ENCODE data around the gene CHCHD10. TPM values are rescaled to one million over a fixed set of nuclear protein-coding genes. Genes with fewer than 3 reads are reported as not detected.

CHCHD10 gene
- total and polyA plus RNA-seq, 2 of the 4 experiments (the other 2 are of a cell fraction) = 2.2 to 11.2 TPM

GRCh38 chr22:23744001-23744400 lies 23.8 kb downstream of the CHCHD10 start:
- Histone ChIP-seq H3K4me1 (ENCODE audit: control insufficient read depth, insufficient read depth, low read length) (no peaks in the 10 kb centered on the region), H2AK9ac (replicated peaks; ENCODE audit: low read depth, low read length, poor library complexity) (no peak overlapping the region), H3K27me3 (ENCODE audit: control insufficient read depth, insufficient read depth, low read length) (no peaks in the 10 kb centered on the region), H4K5ac (ENCODE audit: low read depth, low read length) (no peak overlapping the region), H3K23ac (ENCODE audit: low read depth, low read length) (no peak overlapping the region), H3K18ac (ENCODE audit: low read depth, low read length) (no peak overlapping the region), H3K4ac (ENCODE audit: low read depth, low read length) (no peak overlapping the region), H4K8ac (ENCODE audit: low read depth in 2 of 2, low read length in 2 of 2) (no peak overlapping the region), H4K91ac (ENCODE audit: insufficient read depth, low read depth, low read length) (no peak overlapping the region), H3K14ac (replicated peaks; ENCODE audit: low read depth, low read length) (no peak overlapping the region), H2BK5ac (ENCODE audit: low read depth, low read length, poor library complexity, severe bottlenecking) (no peak overlapping the region), H3K9ac (ENCODE audit: low read depth, low read length) (no peak overlapping the region), H3K36me3 (ENCODE audit: control insufficient read depth, insufficient read depth, low read length) (peaks cover 31% of the 10 kb centered on the region), H3K79me1 (ENCODE audit: low read depth in 1 of 2, low read length in 2 of 2) (peaks cover 4 to 17% of the 10 kb centered on the region in 2 experiments; a peak in 2 of 4 replicates), H3K9me3 (ENCODE audit: control insufficient read depth, insufficient read depth, low read length) (peaks cover 4% of the 10 kb centered on the region; the same call in 1 of the 2 replicates), H4K20me1 (ENCODE audit: insufficient read depth, low read length) (no peaks in the 10 kb centered on the region), H3K27ac (ENCODE audit: insufficient read depth, low read length) (no peak overlapping the region), H2BK15ac (ENCODE audit: low read depth, low read length) (no peak overlapping the region), H2BK120ac (ENCODE audit: low read depth, low read length) (no peak overlapping the region), H3K4me3 (ENCODE audit: insufficient read depth, low read depth, low read length) (no peak overlapping the region), H3K4me2 (ENCODE audit: low read depth, low read length) (no peak overlapping the region), H3K9me1 (ENCODE audit: insufficient read depth, low read length) (peaks cover 5% of the 10 kb centered on the region; the same call in 1 of the 2 replicates), H2AFZ (replicated peaks; ENCODE audit: low read length, poor library complexity) (no peak overlapping the region), H2BK20ac (ENCODE audit: low read depth, low read length) (no peak overlapping the region), H3K56ac (ENCODE audit: extremely low read depth, insufficient read depth, low read length) (no peak overlapping the region), H2AK5ac (ENCODE audit: low read depth, low read length) (no peak overlapping the region)
- 100% methylated on average over 8 of the region's 13 CpGs; no CpG with 5 or more reads in 1 of the 2 experiments for WGBS, 2 experiments (ENCODE audit: extremely low coverage in 2 of 2, insufficient read length in 1 of 2)
- no peak for TF ChIP-seq SMC3 (IDR thresholded peaks at IDR 0.05; ENCODE audit: low read depth, low read length)
- no peak for TF ChIP-seq CEBPB (IDR thresholded peaks at IDR 0.05; ENCODE audit: low read depth, low read length)
- TF ChIP-seq MAZ (IDR thresholded peaks at IDR 0.05; ENCODE audit: borderline replicate concordance, low read depth, low read length) = no peak
- TF ChIP-seq USF2 (IDR thresholded peaks at IDR 0.05; ENCODE audit: low read depth, low read length) = no peak
- TF ChIP-seq NFE2L2 (IDR thresholded peaks at IDR 0.05; ENCODE audit: low read depth, low read length) = no peak
- POLR2A ChIA-PET (ENCODE audit: unreplicated experiment) = no interaction called here
- no peak for DNase-seq
- intact Hi-C loops (cut with micrococcal nuclease) = no loop called here
- in situ Hi-C loops (cut with MboI; ENCODE audit: low sequenced_read_pairs) = no loop called here
- dilution Hi-C loops (cut with HindIII; ENCODE audit: low sequenced_read_pairs, unreplicated experiment) = no loop called here
- no TSS peak for BruUV-seq (replicated peaks)
- CTCF ChIA-PET = interaction anchor here (1.2 kb wide), 1 partner anchor 14 kb away, joined by 4 read pairs; no protein-coding TSS in a partner anchor
- no peak for ATAC-seq (ENCODE audit: low read depth)

Data from IMR-90 (cell line).